Right cardiac atrium (tissue), 5 donors: ENCODE data around the gene TENT4B. TPM values are rescaled to one million over a fixed set of nuclear protein-coding genes. Genes with fewer than 3 reads are reported as not detected.

Experiments
- ATAC-seq, 2 donors: fragments of 200-7000 bp; cut with Tn5 transposase; one replicate each; pipeline versions ENCODE4 v1.8.0 to v1.9.1; 2020; ENCODE audit warnings: moderate library complexity in 2 of 2, mild to moderate bottlenecking in 1 of 2
- DNase-seq, 3 donors: peaks; one replicate each; pipeline ENCODE4 v3.0.0-alpha.2; 2020
- H3K27ac ChIP-seq: one replicate; pipeline ENCODE4 v1.5.1; 2013; ENCODE audit warnings: mild to moderate bottlenecking, low read length, control low read depth, moderate library complexity
- H3K27me3 ChIP-seq: one replicate; pipeline ENCODE4 v1.6.1; 2013; ENCODE audit not compliant: control insufficient read depth, insufficient read depth
- H3K4me1 ChIP-seq: one replicate; pipeline ENCODE4 v1.6.1; 2013; ENCODE audit warnings: low read length; ENCODE audit not compliant: control insufficient read depth, insufficient read depth
- H3K4me3 ChIP-seq: one replicate; pipeline ENCODE4 v1.5.1; 2013; ENCODE audit warnings: low read length, control low read depth
- H3K9me3 ChIP-seq: one replicate; pipeline ENCODE4 v1.6.1; 2013; ENCODE audit warnings: low read length; ENCODE audit not compliant: control insufficient read depth
- WGBS: extraction: QIAGEN DNeasy Blood & Tissue Kit; methylation state at CpG from one replicate; pipeline ENCODE4 v1.1.7; 2013; 5-methylcytosine and 5-hydroxymethylcytosine counted together
- intact Hi-C, 4 donors: fragments of 100-400 bp; cut with DNase I; formaldehyde crosslinking; loops; one replicate each; pipeline versions ENCODE4 v1.11.0 to v1.14.0; 2022 to 2023
- polyA plus RNA-seq: library from polyadenylated mRNA; stranded (reverse); fragments of 200-250 nt; gene quantifications from one replicate; pipeline ENCODE4 v1.2.3, GENCODE V29; 2013
- total RNA-seq, 4 donors: library from RNA; stranded (reverse); fragmentation: NEBNext Ultra II Directional; extraction: Animal tissue kit (Norgen Biotek cat#: 25700); gene quantifications; one replicate each; pipeline ENCODE4 v1.2.1, GENCODE V29; 2021
- donor health status: healthy with polysubstance abuse.
- donor health status: DM: no; HTN: yes; CAD: no.
- donor health status: DM: no; HTN: no; CAD: no.
- donor health status: DM: no; HTN: yes; CAD: no; lungs with severe emphysema.
- donor health status: DM: yes; HTN: yes; CAD: no.

Gene TENT4B
- total and polyA plus RNA-seq, 5 donors = 3.0 to 8.4 (median 6.7) TPM

- ATAC-seq (peak; percentile 88), DNase-seq (peak; percentile 81 to 93 (median 92))
- WGBS = 22% methylated on average over 25 of the region's 25 CpGs
- peak within 1 kb of the TSS; percentile 1 for H3K4me3 ChIP-seq
- H3K9me3 ChIP-seq = no peaks in the 10 kb centered on the region
- H3K27ac ChIP-seq = peak within 1 kb of the TSS; percentile 39
- intact Hi-C loops = no loop called here
- no peaks in the 10 kb centered on the region for H3K4me1 ChIP-seq
- no peaks in the 10 kb centered on the region for H3K27me3 ChIP-seq
These were observed 113.4 kb downstream of the TENT4B start, which contains the start of gene ADCY7 for GRCh38 chr16:50266337-50267091. TSS of gene ADCY7 (plus strand) at chr16:50266551. CDS start at chr16:50288180, 21,629 bp downstream.

GRCh38 chr16:50267151-50267631 is 114.1 kb downstream of the TENT4B start:
- no peak overlapping the region for H3K27ac ChIP-seq
- no peaks in the 10 kb centered on the region for H3K27me3 ChIP-seq
- intact Hi-C loops = no loop called here
- H3K4me1 ChIP-seq = no peaks in the 10 kb centered on the region
- ATAC-seq (no peak), DNase-seq (peak; percentile 7 to 61 (median 32))
- WGBS = 79% methylated on average over 8 of the region's 8 CpGs
- H3K4me3 ChIP-seq = no peak overlapping the region
- no peaks in the 10 kb centered on the region for H3K9me3 ChIP-seq

- intact Hi-C loops = no loop called here
- no peak overlapping the region for H3K4me3 ChIP-seq
- no peaks in the 10 kb centered on the region for H3K9me3 ChIP-seq
- no peaks in the 10 kb centered on the region for H3K27me3 ChIP-seq
- DNase-seq = peak; percentile 16 to 57 (median 38)
- no peaks in the 10 kb centered on the region for H3K4me1 ChIP-seq
- H3K27ac ChIP-seq = no peak overlapping the region
- WGBS = 56% methylated on average over 3 of the region's 3 CpGs
- no peak for ATAC-seq
These were observed 114.5 kb downstream of the TENT4B start for GRCh38 chr16:50267651-50268050.

- intact Hi-C loops = no loop called here
- H3K27ac ChIP-seq = no peak overlapping the region
- H3K4me1 ChIP-seq = no peaks in the 10 kb centered on the region
- WGBS = 89% methylated on average over 5 of the region's 5 CpGs
- H3K27me3 ChIP-seq = no peaks in the 10 kb centered on the region
- no peaks in the 10 kb centered on the region for H3K9me3 ChIP-seq
- DNase-seq = peak in 1 of 3 donors; percentile 13
- no peak overlapping the region for H3K4me3 ChIP-seq
- no peak for ATAC-seq
These were observed 115.2 kb downstream of the TENT4B start for GRCh38 chr16:50268352-50268751.

- WGBS = 95% methylated on average over 13 of the region's 13 CpGs
- no peaks in the 10 kb centered on the region for H3K27me3 ChIP-seq
- intact Hi-C loops = no loop called here
- no peak overlapping the region for H3K27ac ChIP-seq
- H3K4me3 ChIP-seq = no peak overlapping the region
- H3K4me1 ChIP-seq = no peaks in the 10 kb centered on the region
- peak; percentile 10 to 53 (median 35) for DNase-seq
- no peaks in the 10 kb centered on the region for H3K9me3 ChIP-seq
- ATAC-seq = no peak
These were observed 116.1 kb downstream of the TENT4B start for GRCh38 chr16:50269061-50269705.

- Histone ChIP-seq H3K27me3 (no peaks in the 10 kb centered on the region), H3K4me1 (no peaks in the 10 kb centered on the region), H3K4me3 (no peak overlapping the region), H3K9me3 (no peaks in the 10 kb centered on the region), H3K27ac (no peak overlapping the region)
- 78% methylated on average over 12 of the region's 12 CpGs for WGBS
- DNase-seq = peak in 1 of 3 donors; percentile 37
- ATAC-seq = no peak
- intact Hi-C loops = no loop called here
These were observed 116.8 kb downstream of the TENT4B start for GRCh38 chr16:50269769-50270509.

GRCh38 chr16:50270510-50271147 is 117.5 kb downstream of the TENT4B start:
- Histone ChIP-seq H3K4me3 (no peak overlapping the region), H3K27me3 (no peaks in the 10 kb centered on the region), H3K9me3 (no peaks in the 10 kb centered on the region), H3K27ac (no peak overlapping the region), H3K4me1 (no peaks in the 10 kb centered on the region)
- intact Hi-C loops = no loop called here
- no peak for ATAC-seq
- DNase-seq = peak; percentile 19 to 49 (median 31)
- WGBS = 90% methylated on average over 13 of the region's 13 CpGs

- no peaks in the 10 kb centered on the region for H3K9me3 ChIP-seq
- 78% methylated on average over 15 of the region's 15 CpGs for WGBS
- peak in 2 of 3 donors; percentile 11 to 52 for DNase-seq
- H3K4me3 ChIP-seq = no peak overlapping the region
- no peaks in the 10 kb centered on the region for H3K27me3 ChIP-seq
- H3K27ac ChIP-seq = no peak overlapping the region
- no peaks in the 10 kb centered on the region for H3K4me1 ChIP-seq
- intact Hi-C loops = no loop called here
- ATAC-seq = no peak
These were observed 118.3 kb downstream of the TENT4B start for GRCh38 chr16:50271148-50272041.

GRCh38 chr16:50272111-50272571 is 119.0 kb downstream of the TENT4B start:
- DNase-seq = peak in 2 of 3 donors; percentile 7 to 44
- ATAC-seq = no peak
- WGBS = 67% methylated on average over 7 of the region's 7 CpGs
- Histone ChIP-seq H3K4me1 (no peaks in the 10 kb centered on the region), H3K27ac (no peak overlapping the region), H3K4me3 (no peak overlapping the region), H3K27me3 (no peaks in the 10 kb centered on the region), H3K9me3 (no peaks in the 10 kb centered on the region)
- intact Hi-C loops = no loop called here
